Measurements from ENCODE around the gene OR6Q1. TPM values are rescaled to one million over a fixed set of nuclear protein-coding genes. Genes with fewer than 3 reads are reported as not detected.

The OR6Q1 gene
- total RNA-seq, 2 experiments from 2014 or later, result not detected

DNA sequence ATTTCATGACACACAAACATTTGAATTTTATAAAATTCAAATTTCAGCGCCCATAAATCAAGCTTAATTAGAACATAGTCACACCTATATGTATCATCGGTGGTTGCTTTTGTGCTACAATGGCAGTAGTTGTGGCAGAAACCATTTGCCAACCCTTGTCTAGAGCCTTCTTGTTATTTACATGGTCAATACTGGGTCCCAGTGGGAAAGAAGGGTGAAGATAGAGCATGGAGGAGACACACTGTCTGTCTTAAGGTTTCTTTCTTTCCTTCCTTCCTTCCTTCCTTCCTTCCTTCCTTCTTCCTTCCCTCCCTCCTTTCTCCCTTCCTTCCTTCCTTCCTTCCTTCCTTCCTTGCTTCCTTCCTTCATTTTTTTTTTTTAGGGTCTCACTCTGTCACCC, 3.7 kb downstream of the OR6Q1 start:
- no peak overlapping the region for H3K4me3 ChIP-seq (ENCODE audit: low read length)
- ChIA-PET POLR2A (no interaction called here), CTCF (no interaction called here)
- no peaks in the 10 kb centered on the region for H3K27me3 ChIP-seq (ENCODE audit: control insufficient read depth in 1 of 2, insufficient read depth in 2 of 2, low read length in 2 of 2)
- ATAC-seq (ENCODE audit: poor library complexity) (no peak), DNase-seq (no peak)
- no peaks in the 10 kb centered on the region for H3K36me3 ChIP-seq (ENCODE audit: insufficient read depth, low read length)
- TF ChIP-seq, protein P1, sequence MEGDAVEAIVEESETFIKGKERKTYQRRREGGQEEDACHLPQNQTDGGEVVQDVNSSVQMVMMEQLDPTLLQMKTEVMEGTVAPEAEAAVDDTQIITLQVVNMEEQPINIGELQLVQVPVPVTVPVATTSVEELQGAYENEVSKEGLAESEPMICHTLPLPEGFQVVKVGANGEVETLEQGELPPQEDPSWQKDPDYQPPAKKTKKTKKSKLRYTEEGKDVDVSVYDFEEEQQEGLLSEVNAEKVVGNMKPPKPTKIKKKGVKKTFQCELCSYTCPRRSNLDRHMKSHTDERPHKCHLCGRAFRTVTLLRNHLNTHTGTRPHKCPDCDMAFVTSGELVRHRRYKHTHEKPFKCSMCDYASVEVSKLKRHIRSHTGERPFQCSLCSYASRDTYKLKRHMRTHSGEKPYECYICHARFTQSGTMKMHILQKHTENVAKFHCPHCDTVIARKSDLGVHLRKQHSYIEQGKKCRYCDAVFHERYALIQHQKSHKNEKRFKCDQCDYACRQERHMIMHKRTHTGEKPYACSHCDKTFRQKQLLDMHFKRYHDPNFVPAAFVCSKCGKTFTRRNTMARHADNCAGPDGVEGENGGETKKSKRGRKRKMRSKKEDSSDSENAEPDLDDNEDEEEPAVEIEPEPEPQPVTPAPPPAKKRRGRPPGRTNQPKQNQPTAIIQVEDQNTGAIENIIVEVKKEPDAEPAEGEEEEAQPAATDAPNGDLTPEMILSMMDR (IDR thresholded peaks at IDR 0.05), result no peak
- intact Hi-C loops (cut with DNase I, micrococcal nuclease), result no loop called here
- Mint-ChIP-seq H3K4me1 (ENCODE audit: low read depth) (no peaks in the 10 kb centered on the region), H3K27me3 (peaks cover 20% of the 10 kb centered on the region), H3K4me3 (no peak overlapping the region), H3K27ac (no peak overlapping the region), H3K36me3 (ENCODE audit: low read depth) (no peaks in the 10 kb centered on the region), H3K9me3 (peaks cover 10% of the 10 kb centered on the region)
- H3K9me3 ChIP-seq (ENCODE audit: control insufficient read depth in 1 of 2, insufficient read depth in 1 of 2, low read length in 2 of 2), result peaks cover 0 to 4% of the 10 kb centered on the region in 2 experiments
- no peaks in the 10 kb centered on the region for H3K4me1 ChIP-seq (ENCODE audit: insufficient read depth, low read length)
- no peak overlapping the region for H3K27ac ChIP-seq (ENCODE audit: low read depth in 1 of 2, low read length in 2 of 2)

GRCh38 chr11:58039589-58039988, 8.8 kb downstream of the OR6Q1 start:
- H3K4me3 Mint-ChIP-seq, result no peak overlapping the region
- ChIA-PET POLR2A (no interaction called here), CTCF (no interaction called here)
- DNase-seq (no peak), ATAC-seq (ENCODE audit: poor library complexity) (no peak)
- H3K4me1 ChIP-seq (ENCODE audit: insufficient read depth, low read length), result no peaks in the 10 kb centered on the region
- no peak overlapping the region for H3K4me3 ChIP-seq (ENCODE audit: low read length)
- peaks cover 4 to 5% of the 10 kb centered on the region in 2 experiments for H3K9me3 ChIP-seq (ENCODE audit: control insufficient read depth in 1 of 2, insufficient read depth in 1 of 2, low read length in 2 of 2)
- intact Hi-C loops (cut with DNase I, micrococcal nuclease), result no loop called here
- H3K27ac ChIP-seq (ENCODE audit: low read depth in 1 of 2, low read length in 2 of 2), result no peak overlapping the region
- TF ChIP-seq, protein P1 (IDR thresholded peaks at IDR 0.05), result no peak
- peaks cover 7% of the 10 kb centered on the region for H3K27me3 Mint-ChIP-seq
- no peaks in the 10 kb centered on the region for H3K27me3 ChIP-seq (ENCODE audit: control insufficient read depth in 1 of 2, insufficient read depth in 2 of 2, low read length in 2 of 2)
- H3K36me3 ChIP-seq (ENCODE audit: insufficient read depth, low read length), result no peaks in the 10 kb centered on the region
- H3K9me3 Mint-ChIP-seq, result peaks cover 12% of the 10 kb centered on the region
- no peak overlapping the region for H3K27ac Mint-ChIP-seq
- no peaks in the 10 kb centered on the region for H3K4me1 Mint-ChIP-seq (ENCODE audit: low read depth)
- no peaks in the 10 kb centered on the region for H3K36me3 Mint-ChIP-seq (ENCODE audit: low read depth)

GRCh38 chr11:58043379-58043778, 12.6 kb downstream of the OR6Q1 start:
- TF ChIP-seq, protein P1 (IDR thresholded peaks at IDR 0.05), result no peak
- H3K27ac ChIP-seq (ENCODE audit: low read depth in 1 of 2, low read length in 2 of 2), result no peak overlapping the region
- H3K9me3 ChIP-seq (ENCODE audit: control insufficient read depth in 1 of 2, insufficient read depth in 1 of 2, low read length in 2 of 2), result peaks cover 0 to 5% of the 10 kb centered on the region in 2 experiments
- no peak for ATAC-seq (ENCODE audit: poor library complexity)
- no peak overlapping the region for H3K27ac Mint-ChIP-seq
- H3K4me1 ChIP-seq (ENCODE audit: insufficient read depth, low read length), result no peaks in the 10 kb centered on the region
- H3K4me1 Mint-ChIP-seq (ENCODE audit: low read depth), result no peaks in the 10 kb centered on the region
- no peak overlapping the region for H3K4me3 Mint-ChIP-seq
- H3K4me3 ChIP-seq (ENCODE audit: low read length), result no peak overlapping the region
- H3K27me3 Mint-ChIP-seq, result peaks cover 26% of the 10 kb centered on the region
- intact Hi-C loops (cut with DNase I, micrococcal nuclease), result no loop called here
- no peaks in the 10 kb centered on the region for H3K36me3 Mint-ChIP-seq (ENCODE audit: low read depth)
- H3K27me3 ChIP-seq (ENCODE audit: control insufficient read depth in 1 of 2, insufficient read depth in 2 of 2, low read length in 2 of 2), result peaks cover 3 to 5% of the 10 kb centered on the region in 2 experiments
- ChIA-PET CTCF (no interaction called here), POLR2A (no interaction called here)
- peaks cover 2% of the 10 kb centered on the region for H3K9me3 Mint-ChIP-seq
- DNase-seq, result no peak
- H3K36me3 ChIP-seq (ENCODE audit: insufficient read depth, low read length), result no peaks in the 10 kb centered on the region

Data from CD4-positive, alpha-beta T cell (primary cell).